Vagina (tissue), 2 donors: Measurements from ENCODE around the gene KCND2. TPM values are rescaled to one million over a fixed set of nuclear protein-coding genes. Genes with fewer than 3 reads are reported as not detected.
"Not testable (repeated sequence)": the region's sequence is repeated elsewhere in the genome, so short reads cannot be mapped to it uniquely, and the experiment has no call there.

Experiments used
- DNase-seq, 2 donors: peaks; one replicate each; pipeline ENCODE4 v3.0.0-alpha.2; 2017; ENCODE audit errors: extremely low spot score in 2 of 2
- H3K27ac ChIP-seq: fragments of 200-600 bp; sonication (generic); one replicate; pipeline ENCODE4 v1.5.1; 2019
- H3K27me3 ChIP-seq: fragments of 200-600 bp; sonication (generic); one replicate; pipeline ENCODE4 v1.5.1; 2019
- H3K36me3 ChIP-seq, 2 donors: fragments of 200-600 bp; sonication (generic); one replicate each; pipeline ENCODE4 v1.5.1; 2017 to 2019
- H3K4me1 ChIP-seq: fragments of 200-600 bp; sonication (generic); one replicate; pipeline ENCODE4 v1.5.1; 2019
- H3K4me3 ChIP-seq, 2 donors: fragments of 200-600 bp; sonication (generic); 1 replicate in 1 of 2; 2 replicates in 1 of 2; pipeline ENCODE4 v1.5.1; 2016 to 2019
- H3K9me3 ChIP-seq: fragments of 200-600 bp; sonication (generic); one replicate; pipeline ENCODE4 v1.5.1; 2019
- CTCF ChIP-seq, 3 experiments: fragments of 450-650 bp in 2 of 3; fragments of 200-600 bp in 1 of 3; sonication (generic) in 1 of 3; IDR thresholded peaks; one replicate each; pipeline ENCODE4 v1.5.1; 2017 to 2019; ENCODE audit warnings: antibody characterized with exemption in 3 of 3, mild to moderate bottlenecking in 2 of 3, moderate library complexity in 2 of 3
- POLR2A ChIP-seq, 2 donors: fragments of 450-650 bp; IDR thresholded peaks; one replicate each; pipeline ENCODE4 v1.6.1; 2017; ENCODE audit warnings: antibody characterized with exemption in 2 of 2, mild to moderate bottlenecking in 2 of 2, moderate library complexity in 2 of 2
- POLR2AphosphoS5 ChIP-seq, 2 donors: sonication (generic); formaldehyde crosslinking; IDR thresholded peaks; one replicate each; pipeline ENCODE4 v1.9.0; 2017; ENCODE audit warnings: antibody characterized with exemption in 2 of 2, mild to moderate bottlenecking in 2 of 2, low read depth in 1 of 2; ENCODE audit not compliant: insufficient read depth in 1 of 2
- intact Hi-C: fragments of 100-400 bp; cut with DNase I; formaldehyde crosslinking; loops from one replicate; pipeline ENCODE4 v1.15.1; 2023
- total RNA-seq: library from RNA; depleted of rRNA; stranded (reverse); fragments of >200 nt; gene quantifications from one replicate; pipeline ENCODE4 v1.2.3, GENCODE V29; 2016

KCND2 gene
- total RNA-seq, 1 donor from 2014 or later, result 3.7 TPM

- no peaks in the 10 kb centered on the region for H3K36me3 ChIP-seq
- no peak overlapping the region for H3K4me3 ChIP-seq
- intact Hi-C loops, result no loop called here
- H3K27me3 ChIP-seq, result no peaks in the 10 kb centered on the region
- H3K4me1 ChIP-seq, result no peaks in the 10 kb centered on the region
- no peak for DNase-seq
- H3K27ac ChIP-seq, result no peak overlapping the region
- H3K9me3 ChIP-seq, result no peaks in the 10 kb centered on the region
- TF ChIP-seq POLR2A (IDR thresholded peaks at IDR 0.05), result no peak
- no peak for TF ChIP-seq CTCF (IDR thresholded peaks at IDR 0.05)
- no peak for TF ChIP-seq POLR2AphosphoS5 (IDR thresholded peaks at IDR 0.05; ENCODE audit: insufficient read depth in 1 of 2, low read depth in 1 of 2)
These were observed 508.0 kb downstream of the KCND2 start for GRCh38 chr7:120780938-120781337.

GRCh38 chr7:120781924-120782323 is 508.9 kb downstream of the KCND2 start:
- H3K4me1 ChIP-seq, DNase-seq, H3K27me3 ChIP-seq, H3K9me3 ChIP-seq, H3K27ac ChIP-seq, H3K36me3 ChIP-seq, H3K4me3 ChIP-seq, intact Hi-C loops: not testable (repeated sequence)

GRCh38 chr7:120783273-120783672 is 510.3 kb downstream of the KCND2 start:
- intact Hi-C loops, result no loop called here
- TF ChIP-seq POLR2A (IDR thresholded peaks at IDR 0.05) (no peak), POLR2AphosphoS5 (IDR thresholded peaks at IDR 0.05; ENCODE audit: insufficient read depth in 1 of 2, low read depth in 1 of 2) (no peak), CTCF (IDR thresholded peaks at IDR 0.05) (no peak)
- Histone ChIP-seq H3K4me1 (no peaks in the 10 kb centered on the region), H3K9me3 (no peaks in the 10 kb centered on the region), H3K4me3 (no peak overlapping the region), H3K36me3 (no peaks in the 10 kb centered on the region), H3K27ac (no peak overlapping the region), H3K27me3 (no peaks in the 10 kb centered on the region)
- DNase-seq, result no peak

DNA sequence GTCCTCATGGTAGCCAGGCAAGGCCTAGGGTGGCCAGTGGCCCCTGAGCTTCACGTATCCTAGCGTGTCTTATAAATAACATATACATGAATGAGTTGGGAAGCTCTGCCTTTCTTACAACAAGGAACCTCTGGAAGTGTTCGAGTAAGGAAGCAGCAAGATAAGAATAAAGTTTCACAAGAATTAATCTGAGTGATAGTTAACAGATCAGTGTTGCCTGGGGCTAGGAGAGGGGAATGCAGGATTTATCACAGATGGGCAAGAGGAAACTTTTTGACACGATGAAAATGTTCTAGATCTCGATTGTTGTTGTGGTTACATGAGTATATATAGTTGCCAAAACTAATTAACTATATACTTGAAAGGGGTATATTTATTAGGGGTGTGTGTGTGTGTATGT is 510.7 kb downstream of the KCND2 start:
- Histone ChIP-seq H3K4me1 (no peaks in the 10 kb centered on the region), H3K9me3 (no peaks in the 10 kb centered on the region), H3K27ac (no peak overlapping the region), H3K4me3 (no peak overlapping the region), H3K27me3 (no peaks in the 10 kb centered on the region), H3K36me3 (no peaks in the 10 kb centered on the region)
- TF ChIP-seq CTCF (IDR thresholded peaks at IDR 0.05) (no peak), POLR2AphosphoS5 (IDR thresholded peaks at IDR 0.05; ENCODE audit: insufficient read depth in 1 of 2, low read depth in 1 of 2) (no peak), POLR2A (IDR thresholded peaks at IDR 0.05) (no peak)
- DNase-seq, result no peak
- intact Hi-C loops, result no loop called here

DNA sequence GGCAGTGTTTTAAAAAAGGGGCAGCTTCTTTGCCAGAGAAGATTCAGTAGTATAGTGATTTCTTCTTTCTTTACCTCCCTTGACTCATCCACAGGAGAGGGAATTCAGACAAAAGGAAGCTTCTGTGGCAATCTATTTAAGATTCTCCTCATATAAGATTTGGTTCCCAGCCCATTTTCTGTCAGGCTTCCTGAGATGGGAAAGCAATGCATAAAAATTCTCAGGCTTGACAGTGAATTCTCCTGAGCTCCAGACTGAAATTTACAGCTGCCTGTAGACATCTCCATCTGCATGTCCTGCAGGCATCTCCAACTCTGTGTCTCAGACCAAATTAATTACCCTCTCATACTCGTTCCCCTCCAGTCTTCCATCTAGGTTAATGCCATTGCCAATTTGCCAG is 512.1 kb downstream of the KCND2 start:
- no peak for TF ChIP-seq CTCF (IDR thresholded peaks at IDR 0.05)
- no peak for TF ChIP-seq POLR2AphosphoS5 (IDR thresholded peaks at IDR 0.05; ENCODE audit: insufficient read depth in 1 of 2, low read depth in 1 of 2)
- TF ChIP-seq POLR2A (IDR thresholded peaks at IDR 0.05), result no peak
- Histone ChIP-seq H3K36me3 (no peaks in the 10 kb centered on the region), H3K27me3 (no peaks in the 10 kb centered on the region), H3K4me3 (no peak overlapping the region), H3K4me1 (no peaks in the 10 kb centered on the region), H3K27ac (no peak overlapping the region), H3K9me3 (no peaks in the 10 kb centered on the region)
- intact Hi-C loops, result no loop called here
- DNase-seq, result no peak
